ENCODE results near the gene CSRNP3.

CSRNP3 gene

GRCh38 chr2:165431014-165431413 is 38.5 kb upstream of the CSRNP3 start:
- CTCF ChIA-PET: no interaction called here
- POLR2A ChIA-PET (ENCODE audit: low non-redundant PET): no interaction called here
- no peak overlapping the region for H3K27ac ChIP-seq
- no peak for DNase-seq (ENCODE audit: low spot score)
- TF ChIP-seq CTCF (conservative IDR thresholded peaks at IDR 0.05; ENCODE audit: low read depth): no peak

DNA sequence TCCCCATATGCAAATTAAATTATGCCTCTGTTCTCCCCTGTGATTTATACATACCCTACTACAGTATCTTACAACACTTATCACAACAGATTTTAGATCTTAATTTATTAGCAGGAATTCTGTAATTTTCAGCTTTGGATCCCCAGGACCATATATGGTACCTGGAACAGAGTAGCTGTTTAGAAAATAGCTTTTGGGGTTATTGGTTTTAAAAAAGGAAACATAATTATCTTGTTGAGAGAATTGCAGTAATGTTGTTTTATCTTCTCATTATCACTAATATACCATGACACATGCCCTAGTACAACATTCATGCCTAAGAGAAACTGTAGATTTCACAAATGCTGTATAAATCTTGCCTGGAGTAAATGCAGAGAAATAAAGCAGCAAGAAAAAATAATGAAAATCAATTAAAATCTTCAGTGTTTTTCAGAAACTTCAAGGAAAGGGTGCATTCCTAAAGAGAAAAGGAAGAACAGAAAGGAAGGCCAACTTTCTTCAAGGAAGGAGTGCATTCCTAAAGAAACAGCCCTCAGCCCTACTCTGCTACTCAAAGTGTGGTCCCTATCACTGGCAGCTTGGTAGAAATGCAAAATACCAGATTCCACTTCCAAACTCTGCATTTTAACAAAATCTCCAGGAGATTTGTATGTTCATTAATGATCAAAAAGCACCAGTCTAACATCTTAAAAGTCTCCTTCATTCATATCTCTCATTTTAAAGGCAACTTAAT is 37.1 kb upstream of the CSRNP3 start:
- CTCF ChIA-PET: no interaction called here
- no peak overlapping the region for H3K27ac ChIP-seq
- TF ChIP-seq CTCF (conservative IDR thresholded peaks at IDR 0.05; ENCODE audit: low read depth): no peak
- POLR2A ChIA-PET (ENCODE audit: low non-redundant PET): no interaction called here
- DNase-seq (ENCODE audit: low spot score): no peak

- ChIA-PET CTCF (interaction anchor here (0.6 kb wide), 2 partner anchors 264 to 518 kb away, joined by 3 read pairs; partner anchors contain the start of gene TTC21B), POLR2A (ENCODE audit: low non-redundant PET) (no interaction called here)
- no peak overlapping the region for H3K27ac ChIP-seq
- no peak for DNase-seq (ENCODE audit: low spot score)
- TF ChIP-seq CTCF (conservative IDR thresholded peaks at IDR 0.05; ENCODE audit: low read depth): no peak
These were observed 34.5 kb upstream of the CSRNP3 start for GRCh38 chr2:165434865-165435496.

DNA sequence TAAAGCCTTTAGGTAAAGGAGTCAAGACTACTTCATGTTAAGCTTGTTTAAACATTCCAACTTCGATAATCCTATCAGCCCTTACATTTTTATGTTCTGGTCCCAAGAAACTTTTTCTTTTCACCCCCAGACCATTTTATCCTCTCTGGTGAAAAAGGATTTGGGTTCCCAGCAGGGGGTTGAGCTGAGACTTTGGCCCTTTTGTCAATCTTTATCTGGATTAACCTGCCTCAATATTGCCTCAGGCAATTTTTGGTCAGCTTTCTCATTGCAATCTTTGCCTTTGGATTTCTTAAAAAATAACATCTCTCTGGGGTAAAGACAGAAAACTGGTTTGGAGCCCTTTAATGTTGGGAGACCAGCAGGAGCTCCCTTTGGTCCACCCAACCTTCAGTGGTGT is 33.9 kb upstream of the CSRNP3 start:
- CTCF ChIA-PET: no interaction called here
- no peak for DNase-seq (ENCODE audit: low spot score)
- H3K27ac ChIP-seq: no peak overlapping the region
- no peak for TF ChIP-seq CTCF (conservative IDR thresholded peaks at IDR 0.05; ENCODE audit: low read depth)
- POLR2A ChIA-PET (ENCODE audit: low non-redundant PET): no interaction called here

DNA sequence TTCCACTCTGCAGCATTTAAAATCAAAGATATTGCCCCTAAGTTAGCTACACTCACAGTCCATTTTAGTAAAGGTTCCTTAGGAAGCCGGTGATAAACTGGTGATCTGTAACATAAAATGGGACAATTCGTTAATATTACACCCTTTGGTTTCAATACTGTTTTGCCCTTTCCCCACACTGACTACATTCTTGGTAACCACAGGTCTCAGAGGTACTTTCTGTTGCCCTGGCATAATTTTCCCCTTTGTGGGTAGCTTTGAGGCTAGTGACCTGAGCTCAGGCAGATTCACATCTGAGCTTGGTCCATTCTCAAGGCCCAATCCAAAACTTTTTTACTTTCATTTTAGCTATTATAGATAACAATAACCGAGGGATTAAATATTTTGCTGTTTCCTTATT is 32.9 kb upstream of the CSRNP3 start:
- no peak for TF ChIP-seq CTCF (conservative IDR thresholded peaks at IDR 0.05; ENCODE audit: low read depth)
- H3K27ac ChIP-seq: no peak overlapping the region
- POLR2A ChIA-PET (ENCODE audit: low non-redundant PET): no interaction called here
- DNase-seq (ENCODE audit: low spot score): no peak
- CTCF ChIA-PET: interaction anchor here (0.6 to 0.7 kb wide), 2 partner anchors 97 to 746 kb away, joined by 3 to 7 read pairs; no protein-coding TSS in a partner anchor

GRCh38 chr2:165440367-165440766 is 29.1 kb upstream of the CSRNP3 start:
- ChIA-PET CTCF (interaction anchor here (1.2 kb wide), 1 partner anchor 21 kb away, joined by 3 read pairs; no protein-coding TSS in a partner anchor), POLR2A (ENCODE audit: low non-redundant PET) (no interaction called here)
- no peak for TF ChIP-seq CTCF (conservative IDR thresholded peaks at IDR 0.05; ENCODE audit: low read depth)
- no peak for DNase-seq (ENCODE audit: low spot score)
- no peak overlapping the region for H3K27ac ChIP-seq

Measured in RWPE1 (cell line).